ENCODE data around the gene PFKL. TPM values are rescaled to one million over a fixed set of nuclear protein-coding genes. Genes with fewer than 3 reads are reported as not detected.

The PFKL gene
- total RNA-seq, 2 donors from 2014 or later: 150 to 184 TPM

- no peak overlapping the region for H3K27ac Mint-ChIP-seq
- no peak for ATAC-seq (replicated peaks)
- no peaks in the 10 kb centered on the region for H3K9me3 Mint-ChIP-seq
- H3K27me3 Mint-ChIP-seq: no peaks in the 10 kb centered on the region
- H3K4me3 Mint-ChIP-seq: no peak overlapping the region
- peaks cover 6% of the 10 kb centered on the region for H3K4me1 Mint-ChIP-seq
- H3K36me3 Mint-ChIP-seq (ENCODE audit: low read depth): peaks cover 49% of the 10 kb centered on the region
These were observed 11.0 kb downstream of the PFKL start for GRCh38 chr21:44310628-44311507.

GRCh38 chr21:44312089-44312488 lies 12.2 kb downstream of the PFKL start:
- ATAC-seq (replicated peaks): no peak
- no peaks in the 10 kb centered on the region for H3K9me3 Mint-ChIP-seq
- no peaks in the 10 kb centered on the region for H3K27me3 Mint-ChIP-seq
- H3K4me1 Mint-ChIP-seq: peaks cover 6% of the 10 kb centered on the region
- H3K36me3 Mint-ChIP-seq (ENCODE audit: low read depth): peaks cover 52% of the 10 kb centered on the region
- no peak overlapping the region for H3K4me3 Mint-ChIP-seq
- H3K27ac Mint-ChIP-seq: no peak overlapping the region

- no peak for ATAC-seq (replicated peaks)
- H3K9me3 Mint-ChIP-seq: no peaks in the 10 kb centered on the region
- H3K4me3 Mint-ChIP-seq: no peak overlapping the region
- H3K27me3 Mint-ChIP-seq: no peaks in the 10 kb centered on the region
- peaks cover 46% of the 10 kb centered on the region for H3K36me3 Mint-ChIP-seq (ENCODE audit: low read depth)
- peaks cover 6% of the 10 kb centered on the region for H3K4me1 Mint-ChIP-seq
- H3K27ac Mint-ChIP-seq: no peak overlapping the region
These were observed 12.9 kb downstream of the PFKL start for GRCh38 chr21:44312716-44313115.

GRCh38 chr21:44313451-44313850 lies 13.6 kb downstream of the PFKL start:
- no peaks in the 10 kb centered on the region for H3K27me3 Mint-ChIP-seq
- H3K4me1 Mint-ChIP-seq: peaks cover 6% of the 10 kb centered on the region
- ATAC-seq (replicated peaks): no peak
- no peak overlapping the region for H3K4me3 Mint-ChIP-seq
- H3K36me3 Mint-ChIP-seq (ENCODE audit: low read depth): peaks cover 46% of the 10 kb centered on the region
- H3K9me3 Mint-ChIP-seq: no peaks in the 10 kb centered on the region
- H3K27ac Mint-ChIP-seq: no peak overlapping the region

DNA sequence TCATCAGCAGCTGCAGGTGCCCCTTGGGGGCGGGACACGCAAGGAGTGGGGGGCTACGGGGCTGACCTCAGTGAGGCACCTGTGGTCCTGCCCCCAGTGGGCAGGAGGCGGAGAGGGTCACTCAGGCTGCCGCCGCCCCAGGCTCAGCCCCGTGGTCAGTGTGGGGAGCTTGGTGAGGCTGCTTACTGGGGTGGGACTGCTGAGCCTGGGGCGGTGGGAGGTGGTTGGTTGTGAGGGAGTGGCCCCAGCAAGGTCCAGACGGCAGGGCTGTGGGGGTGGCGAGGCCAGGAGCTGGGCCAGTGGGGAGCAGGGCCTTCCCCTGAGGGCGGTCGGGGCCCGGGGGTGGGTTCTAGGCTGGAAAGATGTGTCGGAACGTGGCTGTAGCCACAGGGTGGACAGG lies 14.3 kb downstream of the PFKL start:
- Mint-ChIP-seq H3K36me3 (ENCODE audit: low read depth) (peaks cover 45% of the 10 kb centered on the region), H3K4me1 (peaks cover 6% of the 10 kb centered on the region), H3K4me3 (no peak overlapping the region), H3K9me3 (no peaks in the 10 kb centered on the region), H3K27me3 (no peaks in the 10 kb centered on the region), H3K27ac (no peak overlapping the region)
- ATAC-seq (replicated peaks): no peak

DNA sequence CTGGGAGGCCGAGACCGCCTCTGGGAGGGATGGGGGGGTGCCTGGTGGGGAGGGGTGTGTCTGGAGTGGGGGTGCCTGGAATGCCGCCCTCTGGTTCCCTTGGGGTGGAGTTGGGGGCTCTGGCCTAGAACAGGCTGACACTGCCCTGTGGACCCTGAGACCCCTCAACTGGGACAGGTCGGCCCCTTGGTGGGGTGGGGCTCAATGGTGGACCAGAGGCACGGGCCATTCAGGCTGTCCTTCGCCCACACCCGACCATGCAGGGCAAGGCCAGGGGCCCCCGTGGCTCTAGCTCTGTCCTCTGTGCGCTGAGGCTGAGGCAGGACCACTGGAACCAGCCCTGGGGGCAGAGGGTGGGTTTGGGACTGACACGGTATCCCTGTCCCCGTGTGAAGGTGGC lies 14.7 kb downstream of the PFKL start:
- Mint-ChIP-seq H3K27me3 (no peaks in the 10 kb centered on the region), H3K36me3 (ENCODE audit: low read depth) (peaks cover 50% of the 10 kb centered on the region)

DNA sequence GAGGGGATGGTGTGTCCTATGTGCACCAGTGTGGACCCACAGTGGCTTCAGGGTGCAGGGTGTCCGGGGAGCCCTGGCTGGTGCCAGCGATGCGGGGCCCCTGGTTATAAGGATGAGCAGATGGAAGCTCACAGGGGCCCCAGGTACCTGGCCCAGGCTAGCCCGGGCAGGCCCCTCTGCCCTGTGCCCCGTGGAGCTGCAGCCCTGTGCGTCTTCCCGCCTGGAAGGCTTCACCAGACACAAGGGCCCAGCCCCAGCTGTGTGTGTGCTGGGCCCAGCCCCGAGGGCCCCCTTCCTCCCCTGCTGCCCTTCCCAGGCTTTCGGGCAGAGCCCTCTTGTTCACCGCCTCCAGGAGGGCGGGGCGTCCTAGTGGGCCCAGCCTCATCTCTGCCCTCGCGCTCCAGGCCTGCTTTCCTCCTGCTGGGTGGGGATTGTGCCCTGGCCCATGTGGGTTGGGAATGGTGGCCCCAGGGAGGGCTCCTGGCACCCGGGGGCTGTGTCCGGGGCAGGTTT lies 15.9 kb downstream of the PFKL start:
- Mint-ChIP-seq H3K27ac (no peak overlapping the region), H3K4me3 (no peak overlapping the region), H3K36me3 (ENCODE audit: low read depth) (peaks cover 49% of the 10 kb centered on the region), H3K4me1 (peaks cover 6% of the 10 kb centered on the region), H3K27me3 (no peaks in the 10 kb centered on the region), H3K9me3 (no peaks in the 10 kb centered on the region)
- no peak for ATAC-seq (replicated peaks)

More for the DNA sequence above, 14.7 kb downstream of the PFKL start:
- H3K4me1 Mint-ChIP-seq: peaks cover 6% of the 10 kb centered on the region
- ATAC-seq (replicated peaks): no peak
- H3K9me3 Mint-ChIP-seq: no peaks in the 10 kb centered on the region
- no peak overlapping the region for H3K27ac Mint-ChIP-seq
- H3K4me3 Mint-ChIP-seq: no peak overlapping the region

GRCh38 chr21:44316277-44316900 lies 16.5 kb downstream of the PFKL start:
- Mint-ChIP-seq H3K27me3 (no peaks in the 10 kb centered on the region), H3K27ac (no peak overlapping the region)

GRCh38 chr21:44317241-44317782 lies 17.5 kb downstream of the PFKL start:
- no peaks in the 10 kb centered on the region for H3K4me1 Mint-ChIP-seq
- H3K9me3 Mint-ChIP-seq: no peaks in the 10 kb centered on the region
- peaks cover 39% of the 10 kb centered on the region for H3K36me3 Mint-ChIP-seq (ENCODE audit: low read depth)
- H3K27ac Mint-ChIP-seq: no peak overlapping the region
- no peak for ATAC-seq (replicated peaks)
- H3K27me3 Mint-ChIP-seq: no peaks in the 10 kb centered on the region
- no peak overlapping the region for H3K4me3 Mint-ChIP-seq

More at GRCh38 chr21:44316277-44316900, 16.5 kb downstream of the PFKL start:
- Mint-ChIP-seq H3K9me3 (no peaks in the 10 kb centered on the region), H3K36me3 (ENCODE audit: low read depth) (peaks cover 43% of the 10 kb centered on the region), H3K4me3 (no peak overlapping the region), H3K4me1 (peaks cover under 1% of the 10 kb centered on the region)
- ATAC-seq (replicated peaks): no peak

GRCh38 chr21:44317871-44318270 lies 18.0 kb downstream of the PFKL start:
- Mint-ChIP-seq H3K27me3 (no peaks in the 10 kb centered on the region), H3K9me3 (no peaks in the 10 kb centered on the region), H3K36me3 (ENCODE audit: low read depth) (peaks cover 38% of the 10 kb centered on the region), H3K27ac (no peak overlapping the region), H3K4me1 (no peaks in the 10 kb centered on the region), H3K4me3 (no peak overlapping the region)
- no peak for ATAC-seq (replicated peaks)

DNA sequence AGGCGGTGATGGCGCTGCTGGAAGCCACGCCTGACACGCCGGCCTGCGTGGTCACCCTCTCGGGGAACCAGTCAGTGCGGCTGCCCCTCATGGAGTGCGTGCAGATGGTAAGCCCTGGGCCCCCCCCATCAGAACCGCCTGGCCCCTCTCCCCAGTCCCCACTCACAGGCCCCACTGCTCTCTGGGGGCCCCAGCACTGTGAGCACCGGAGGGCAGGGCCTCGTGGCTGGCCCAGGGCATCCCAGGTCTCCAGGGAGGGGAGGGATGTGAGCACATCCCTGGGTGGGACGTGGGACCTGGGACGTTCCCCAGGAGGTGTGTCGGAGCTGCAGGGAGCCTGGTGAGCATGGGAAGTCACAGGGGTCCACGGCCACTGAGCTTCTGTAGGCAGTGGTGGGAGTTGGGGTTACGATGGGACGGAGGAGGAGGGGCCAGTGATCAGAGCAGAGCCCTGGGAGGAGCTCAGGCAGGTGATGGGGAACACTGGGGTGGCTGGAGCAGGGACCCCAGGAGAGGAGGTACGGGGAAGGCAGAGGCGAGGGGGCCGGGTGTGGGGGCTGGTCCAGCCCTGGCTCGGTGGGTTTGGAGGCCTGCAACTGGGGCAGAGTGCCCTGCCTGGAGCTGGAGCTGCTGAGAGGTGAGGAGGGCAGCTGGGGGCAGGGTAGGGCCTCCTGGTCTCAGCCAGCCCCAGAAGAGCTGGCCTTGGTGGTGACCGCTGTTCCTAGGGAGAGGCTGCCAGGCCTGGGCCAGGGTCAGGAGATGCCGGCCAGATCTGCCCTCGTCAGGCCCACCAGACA lies 18.8 kb downstream of the PFKL start:
- no peaks in the 10 kb centered on the region for H3K9me3 Mint-ChIP-seq
- no peak for ATAC-seq (replicated peaks)
- H3K4me3 Mint-ChIP-seq: no peak overlapping the region
- H3K4me1 Mint-ChIP-seq: no peaks in the 10 kb centered on the region
- peaks cover 42% of the 10 kb centered on the region for H3K36me3 Mint-ChIP-seq (ENCODE audit: low read depth)
- H3K27me3 Mint-ChIP-seq: no peaks in the 10 kb centered on the region
- H3K27ac Mint-ChIP-seq: no peak overlapping the region

- Mint-ChIP-seq H3K4me3 (no peak overlapping the region), H3K9me3 (no peaks in the 10 kb centered on the region), H3K27ac (no peak overlapping the region), H3K27me3 (no peaks in the 10 kb centered on the region), H3K36me3 (ENCODE audit: low read depth) (peaks cover 43% of the 10 kb centered on the region), H3K4me1 (no peaks in the 10 kb centered on the region)
- ATAC-seq (replicated peaks): no peak
These were observed 19.7 kb downstream of the PFKL start for GRCh38 chr21:44319407-44320065.

GRCh38 chr21:44320847-44321246 lies 21.0 kb downstream of the PFKL start:
- peaks cover 43% of the 10 kb centered on the region for H3K36me3 Mint-ChIP-seq (ENCODE audit: low read depth)
- H3K4me1 Mint-ChIP-seq: no peaks in the 10 kb centered on the region
- no peaks in the 10 kb centered on the region for H3K27me3 Mint-ChIP-seq
- ATAC-seq (replicated peaks): no peak
- H3K9me3 Mint-ChIP-seq: no peaks in the 10 kb centered on the region
- H3K27ac Mint-ChIP-seq: no peak overlapping the region
- H3K4me3 Mint-ChIP-seq: no peak overlapping the region

Measured in activated T-helper 17 cell treated with anti-CD3 and anti-CD28 coated beads, Interleukin-2, amount 50 U/mL, for 72 hours (primary cell).